ENCODE data around the gene MAPK9. TPM values are rescaled to one million over a fixed set of nuclear protein-coding genes. Genes with fewer than 3 reads are reported as not detected.

Gene MAPK9
- total and polyA plus RNA-seq, 10 donors, result 8.9 to 38.5 (median 33.2) TPM

- no peak for TF ChIP-seq CTCF (IDR thresholded peaks at IDR 0.05 in 8 of 11, conservative IDR thresholded peaks at IDR 0.05 in 3 of 11)
- Histone ChIP-seq H3K27me3 (replicated peaks in 1 of 7) (peaks cover 0 to 6% (median 0%) of the 10 kb centered on the region in 7 donors), H3K36me3 (no peaks in the 10 kb centered on the region), H3K4me1 (peaks cover 5 to 26% (median 14%) of the 10 kb centered on the region in 6 donors), H3K27ac (no peak overlapping the region), H3K9me3 (no peaks in the 10 kb centered on the region), H3K4me3 (no peak overlapping the region)
- WGBS, 5 donors, result 86 to 91% (median 89%) methylated on average over 2 of the region's 2 CpGs
- intact Hi-C loops (cut with DNase I; ENCODE audit: low total_unique reads), result loop anchor here (10.0 kb wide), 1 partner anchor 377 kb away; no protein-coding TSS in a partner anchor
- no peak for DNase-seq
These were observed 5.9 kb upstream of the MAPK9 start for GRCh38 chr5:180297587-180298282.

- no peak for TF ChIP-seq CTCF (IDR thresholded peaks at IDR 0.05 in 8 of 11, conservative IDR thresholded peaks at IDR 0.05 in 3 of 11)
- TF ChIP-seq POLR2AphosphoS5 (IDR thresholded peaks at IDR 0.05), result no peak
- TF ChIP-seq POLR2A (IDR thresholded peaks at IDR 0.05), result no peak
- Histone ChIP-seq H3K27me3 (replicated peaks in 1 of 7) (no peaks in the 10 kb centered on the region), H3K27ac (no peak overlapping the region), H3K36me3 (no peaks in the 10 kb centered on the region), H3K4me3 (no peak overlapping the region), H3K9me3 (no peaks in the 10 kb centered on the region), H3K4me1 (peaks cover 5 to 30% (median 16%) of the 10 kb centered on the region in 6 donors)
- DNase-seq, result no peak
- WGBS, 5 donors, result 32 to 79% (median 40%) methylated on average over 4 to 7 of the region's 7 CpGs
- intact Hi-C loops (cut with DNase I; ENCODE audit: low total_unique reads), result loop anchor here (10.0 kb wide), 1 partner anchor 378 kb away; no protein-coding TSS in a partner anchor
These were observed 4.9 kb upstream of the MAPK9 start for GRCh38 chr5:180296771-180297170.

- DNase-seq, result no peak
- 81 to 87% (median 84%) methylated on average over 10 of the region's 10 CpGs for WGBS, 5 donors
- Histone ChIP-seq H3K4me3 (no peak overlapping the region), H3K27ac (peak overlapping the region in 2 of 8 donors; percentile 95 to 98), H3K27me3 (replicated peaks in 1 of 7) (no peaks in the 10 kb centered on the region), H3K4me1 (peaks cover 17 to 44% (median 29%) of the 10 kb centered on the region in 6 donors), H3K9me3 (no peaks in the 10 kb centered on the region), H3K36me3 (no peaks in the 10 kb centered on the region)
- intact Hi-C loops (cut with DNase I; ENCODE audit: low total_unique reads), result loop anchor here (10.0 kb wide), 1 partner anchor 380 kb away; no protein-coding TSS in a partner anchor
- TF ChIP-seq POLR2A (IDR thresholded peaks at IDR 0.05), result no peak
- TF ChIP-seq CTCF (IDR thresholded peaks at IDR 0.05 in 8 of 11, conservative IDR thresholded peaks at IDR 0.05 in 3 of 11), result no peak
- TF ChIP-seq POLR2AphosphoS5 (IDR thresholded peaks at IDR 0.05), result no peak
These were observed 3.2 kb upstream of the MAPK9 start for GRCh38 chr5:180294913-180295555.

- intact Hi-C loops (cut with DNase I; ENCODE audit: low total_unique reads), result loop anchor here (10.0 kb wide), 1 partner anchor 380 kb away; no protein-coding TSS in a partner anchor
These were observed 2.5 kb upstream of the MAPK9 start for GRCh38 chr5:180294411-180294810.

More at GRCh38 chr5:180294411-180294810, 2.5 kb upstream of the MAPK9 start:
- no peak overlapping the region for H3K4me3 ChIP-seq
- 25 to 61% (median 53%) methylated on average over 7 of the region's 7 CpGs for WGBS, 5 donors
- peak; percentile 84 for DNase-seq
- no peaks in the 10 kb centered on the region for H3K36me3 ChIP-seq
- H3K9me3 ChIP-seq, result no peaks in the 10 kb centered on the region
- TF ChIP-seq CTCF (IDR thresholded peaks at IDR 0.05 in 8 of 11, conservative IDR thresholded peaks at IDR 0.05 in 3 of 11) (no peak), POLR2AphosphoS5 (IDR thresholded peaks at IDR 0.05) (peak in 1 of 3 donors; percentile 17)
- H3K27ac ChIP-seq, result peak overlapping the region in 4 of 8 donors; percentile 40 to 98 (median 94)
- peaks cover 17 to 50% (median 32%) of the 10 kb centered on the region in 6 donors for H3K4me1 ChIP-seq
- no peaks in the 10 kb centered on the region for H3K27me3 ChIP-seq (replicated peaks in 1 of 7)

All from spleen (tissue), 11 donors.